GM12874 (cell line): ENCODE results near the gene DYRK1B.
A peak's percentile ranks its signal among the peaks of the same experiment; 100 is the strongest.

Experiments used
- TF ChIP-seq, protein P1 (sequence below): IDR thresholded peaks from 2 replicates; pipeline ENCODE4 v1.5.1; 2011; ENCODE audit warnings: low read depth, mild to moderate bottlenecking, control low read depth, low read length, moderate library complexity; ENCODE audit not compliant: insufficient read depth

The DYRK1B gene

GRCh38 chr19:39833464-39834286 is at the start of gene DYRK1B:
DYRK1B (minus strand) TSS chr19:39834162; CDS start chr19:39831867, 2,295 bp downstream.
- TF ChIP-seq, protein P1, sequence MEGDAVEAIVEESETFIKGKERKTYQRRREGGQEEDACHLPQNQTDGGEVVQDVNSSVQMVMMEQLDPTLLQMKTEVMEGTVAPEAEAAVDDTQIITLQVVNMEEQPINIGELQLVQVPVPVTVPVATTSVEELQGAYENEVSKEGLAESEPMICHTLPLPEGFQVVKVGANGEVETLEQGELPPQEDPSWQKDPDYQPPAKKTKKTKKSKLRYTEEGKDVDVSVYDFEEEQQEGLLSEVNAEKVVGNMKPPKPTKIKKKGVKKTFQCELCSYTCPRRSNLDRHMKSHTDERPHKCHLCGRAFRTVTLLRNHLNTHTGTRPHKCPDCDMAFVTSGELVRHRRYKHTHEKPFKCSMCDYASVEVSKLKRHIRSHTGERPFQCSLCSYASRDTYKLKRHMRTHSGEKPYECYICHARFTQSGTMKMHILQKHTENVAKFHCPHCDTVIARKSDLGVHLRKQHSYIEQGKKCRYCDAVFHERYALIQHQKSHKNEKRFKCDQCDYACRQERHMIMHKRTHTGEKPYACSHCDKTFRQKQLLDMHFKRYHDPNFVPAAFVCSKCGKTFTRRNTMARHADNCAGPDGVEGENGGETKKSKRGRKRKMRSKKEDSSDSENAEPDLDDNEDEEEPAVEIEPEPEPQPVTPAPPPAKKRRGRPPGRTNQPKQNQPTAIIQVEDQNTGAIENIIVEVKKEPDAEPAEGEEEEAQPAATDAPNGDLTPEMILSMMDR = no peak

DNA sequence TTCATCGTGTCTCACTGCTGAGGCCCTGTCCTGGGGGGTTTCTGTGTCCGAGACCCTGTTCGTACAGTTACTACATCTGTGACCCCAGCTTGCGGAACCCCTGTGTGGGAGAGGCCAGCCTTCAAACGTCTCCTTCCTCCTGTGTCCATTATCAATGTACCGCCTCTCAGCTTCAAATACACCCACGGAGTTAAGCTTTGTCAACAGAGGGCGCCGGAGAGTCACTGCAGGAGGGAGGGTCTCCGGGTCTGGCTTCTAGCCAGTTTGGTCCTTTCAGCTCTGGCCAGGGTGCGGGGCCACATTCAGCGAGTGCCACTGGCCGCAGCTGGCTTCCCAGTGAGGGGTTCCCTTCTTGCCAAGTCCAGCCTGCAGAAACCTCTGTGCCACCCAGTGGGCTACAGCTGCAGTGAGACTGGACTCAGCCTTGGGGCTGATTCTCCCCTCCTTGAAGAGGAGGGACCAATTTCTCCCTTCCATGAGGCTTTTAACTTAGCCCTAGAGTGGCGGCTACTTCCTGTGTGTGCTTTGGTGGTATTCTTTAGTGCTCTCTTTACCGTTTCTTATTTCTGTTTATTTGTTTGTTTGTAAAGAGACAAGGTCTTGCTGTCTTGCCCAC is 47.6 kb upstream of the DYRK1B start:
- TF ChIP-seq, protein P1 = peak; percentile 66

DNA sequence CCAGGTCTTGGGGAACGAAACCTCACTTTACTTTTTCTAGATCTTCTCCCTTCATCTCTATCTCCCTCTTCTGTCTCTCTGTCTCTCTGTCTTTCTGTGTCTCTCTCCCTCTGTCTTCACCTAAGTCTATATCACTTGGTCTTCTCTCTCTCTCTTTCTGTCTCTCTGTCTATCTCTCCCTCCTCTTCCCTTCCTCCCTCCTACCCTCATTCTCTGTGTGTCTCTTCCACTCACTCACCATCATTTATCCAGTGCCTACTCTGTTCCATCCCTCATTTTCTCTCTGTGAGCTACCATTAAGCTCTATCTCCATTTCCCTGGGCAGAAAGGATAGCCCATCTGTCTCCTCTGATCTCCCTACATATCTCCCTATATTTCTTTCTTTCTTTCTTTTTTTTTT is 44.4 kb upstream of the DYRK1B start:
- TF ChIP-seq, protein P1 = no peak

DNA sequence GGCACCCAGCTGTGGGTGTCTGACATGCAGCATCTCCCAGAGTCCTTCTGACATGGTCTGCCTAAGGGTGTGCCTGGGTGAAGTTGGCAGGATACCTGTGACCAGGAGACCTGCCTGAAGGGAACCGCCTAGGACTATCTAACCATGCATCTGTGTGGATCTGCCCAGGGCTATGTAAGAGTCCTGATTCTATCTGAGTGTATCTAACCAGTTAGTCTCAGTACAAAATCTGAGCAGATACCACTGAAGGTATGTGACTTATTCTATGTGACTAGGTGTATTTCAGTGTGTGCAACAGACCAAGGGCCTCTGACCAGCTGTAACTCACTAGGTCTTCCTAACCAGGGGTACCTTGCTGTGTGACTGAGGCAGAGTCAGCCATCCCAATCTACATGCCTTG is 40.4 kb upstream of the DYRK1B start:
- TF ChIP-seq, protein P1 = no peak

- TF ChIP-seq, protein P1 = no peak
Measured at GRCh38 chr19:39873385-39873784, 39.4 kb upstream of the DYRK1B start.

- TF ChIP-seq, protein P1 = no peak
Measured at GRCh38 chr19:39871886-39872866, 38.2 kb upstream of the DYRK1B start.

GRCh38 chr19:39871362-39871761 is 37.4 kb upstream of the DYRK1B start:
- TF ChIP-seq, protein P1 = no peak
